GM12873 (cell line): ENCODE data around the gene GPHN.

Experiments used
- CTCF ChIP-seq: IDR thresholded peaks from 2 replicates; pipeline ENCODE4 v1.5.1; 2012; ENCODE audit warnings: low read depth, mild to moderate bottlenecking, moderate library complexity, low read length, control low read depth; ENCODE audit not compliant: insufficient read depth; ENCODE audit errors: missing control alignments

GPHN gene

GRCh38 chr14:66575014-66575413 lies 67.1 kb downstream of the GPHN start:
- TF ChIP-seq CTCF = no peak

- TF ChIP-seq CTCF = no peak
Measured at GRCh38 chr14:66575939-66576338, 68.0 kb downstream of the GPHN start.

GRCh38 chr14:66595394-66595793 lies 87.4 kb downstream of the GPHN start:
- TF ChIP-seq CTCF = no peak

- no peak for TF ChIP-seq CTCF
Measured at GRCh38 chr14:66596241-66596985, 88.5 kb downstream of the GPHN start.

- no peak for TF ChIP-seq CTCF
Measured at GRCh38 chr14:66600416-66600815, 92.5 kb downstream of the GPHN start.

- TF ChIP-seq CTCF = no peak
Measured at GRCh38 chr14:66601932-66602578, 94.1 kb downstream of the GPHN start.

- TF ChIP-seq CTCF = no peak
Measured at GRCh38 chr14:66603945-66604344, 96.0 kb downstream of the GPHN start.
